Tibial nerve (tissue), 4 donors: ENCODE data around the gene POU2F2.

ENCODE experiments used
- EP300 ChIP-seq, 2 donors: sonication (generic); formaldehyde crosslinking; IDR thresholded peaks; one replicate each; pipeline ENCODE4 v1.6.1; 2017; ENCODE audit warnings: antibody characterized with exemption in 2 of 2, mild to moderate bottlenecking in 1 of 2
- TF ChIP-seq, protein P1 (sequence below), 5 experiments: fragments of 200-600 bp in 3 of 5; fragments of 450-650 bp in 2 of 5; sonication (generic) in 3 of 5; IDR thresholded peaks; one replicate each; pipeline ENCODE4 v1.5.1; 2016 to 2019; ENCODE audit warnings: antibody characterized with exemption in 5 of 5, mild to moderate bottlenecking in 3 of 5, moderate library complexity in 2 of 5

DNA sequence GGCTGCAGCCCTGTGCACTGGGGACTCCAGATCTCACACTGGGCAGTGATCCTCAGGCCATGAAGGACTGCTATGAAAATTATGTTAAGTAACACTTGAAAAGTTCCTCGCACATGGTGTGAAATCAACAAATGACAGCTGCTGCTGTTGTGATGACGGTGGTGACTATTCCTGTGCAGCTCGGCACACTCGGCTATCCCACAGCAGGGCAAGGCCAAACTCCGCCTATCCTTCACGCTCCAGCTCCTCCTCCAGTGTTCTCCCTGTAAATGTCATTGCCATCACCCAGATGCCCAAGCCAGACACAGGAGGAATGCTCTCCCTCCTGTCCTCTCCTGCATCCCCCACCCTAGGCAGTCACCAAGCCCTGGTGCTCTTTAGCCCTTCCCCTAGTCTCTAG, 93.6 kb downstream of the POU2F2 start:
- TF ChIP-seq, protein P1, sequence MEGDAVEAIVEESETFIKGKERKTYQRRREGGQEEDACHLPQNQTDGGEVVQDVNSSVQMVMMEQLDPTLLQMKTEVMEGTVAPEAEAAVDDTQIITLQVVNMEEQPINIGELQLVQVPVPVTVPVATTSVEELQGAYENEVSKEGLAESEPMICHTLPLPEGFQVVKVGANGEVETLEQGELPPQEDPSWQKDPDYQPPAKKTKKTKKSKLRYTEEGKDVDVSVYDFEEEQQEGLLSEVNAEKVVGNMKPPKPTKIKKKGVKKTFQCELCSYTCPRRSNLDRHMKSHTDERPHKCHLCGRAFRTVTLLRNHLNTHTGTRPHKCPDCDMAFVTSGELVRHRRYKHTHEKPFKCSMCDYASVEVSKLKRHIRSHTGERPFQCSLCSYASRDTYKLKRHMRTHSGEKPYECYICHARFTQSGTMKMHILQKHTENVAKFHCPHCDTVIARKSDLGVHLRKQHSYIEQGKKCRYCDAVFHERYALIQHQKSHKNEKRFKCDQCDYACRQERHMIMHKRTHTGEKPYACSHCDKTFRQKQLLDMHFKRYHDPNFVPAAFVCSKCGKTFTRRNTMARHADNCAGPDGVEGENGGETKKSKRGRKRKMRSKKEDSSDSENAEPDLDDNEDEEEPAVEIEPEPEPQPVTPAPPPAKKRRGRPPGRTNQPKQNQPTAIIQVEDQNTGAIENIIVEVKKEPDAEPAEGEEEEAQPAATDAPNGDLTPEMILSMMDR (IDR thresholded peaks at IDR 0.05) = no peak
- TF ChIP-seq EP300 (IDR thresholded peaks at IDR 0.05) = no peak
